Left cardiac atrium (tissue), 4 donors: ENCODE measurements around the gene HS3ST3B1. TPM values are rescaled to one million over a fixed set of nuclear protein-coding genes. Genes with fewer than 3 reads are reported as not detected.
A peak's percentile ranks its signal among the peaks of the same experiment; 100 is the strongest.

Experiments used
- ATAC-seq, 2 donors: fragments of 200-7000 bp; cut with Tn5 transposase; one replicate each; pipeline ENCODE4 v1.9.1; 2020; ENCODE audit warnings: mild to moderate bottlenecking in 2 of 2, moderate library complexity in 2 of 2
- DNase-seq: peaks from one replicate; pipeline ENCODE4 v3.0.0-alpha.2; 2020
- intact Hi-C, 2 donors: fragments of 100-400 bp; cut with DNase I; formaldehyde crosslinking; loops; one replicate each; pipeline versions ENCODE4 v1.14.1 to v1.15.1; 2022 to 2023
- total RNA-seq, 2 donors: library from RNA; stranded (reverse); fragmentation: NEBNext Ultra II Directional; extraction: Animal tissue kit (Norgen Biotek cat#: 25700); gene quantifications; one replicate each; pipeline ENCODE4 v1.2.1, GENCODE V29; 2021
- donor health status: DM: no; HTN: yes; CAD: no.
- donor health status: DM: no; HTN: yes; CAD: no; lungs with severe emphysema.
- donor health status: DM: yes; HTN: yes; CAD: no.
- donor health status: Dilated cardiomyopathy.

Gene HS3ST3B1
- total RNA-seq, 2 donors from 2014 or later, result 0.82 to 1.3 TPM

- ATAC-seq (peak in 1 of 2 donors; percentile 4), DNase-seq (peak; percentile 41)
- intact Hi-C loops, result loop anchor here (1.0 to 5.0 kb wide), 4 partner anchors 235 to 965 kb away; partner anchors contain the start of gene COX10 (in 1 of the 2)
Measured at GRCh38 chr17:14302091-14302430, 1.2 kb downstream of the HS3ST3B1 start.

GRCh38 chr17:14302431-14303099 is 1.7 kb downstream of the HS3ST3B1 start:
- DNase-seq (peak; percentile 89), ATAC-seq (peak; percentile 79 to 82)
- intact Hi-C loops, result loop anchor here (1.0 to 5.0 kb wide), 4 partner anchors 235 to 965 kb away; partner anchors contain the start of gene COX10 (in 1 of the 2)

GRCh38 chr17:14303343-14304221 is 2.7 kb downstream of the HS3ST3B1 start:
- intact Hi-C loops, result loop anchor here (5.0 kb wide), 3 partner anchors 236 to 966 kb away; partner anchors contain the start of gene COX10 (in 1 of the 2)
- DNase-seq (no peak), ATAC-seq (no peak)

GRCh38 chr17:14304222-14304772 is 3.4 kb downstream of the HS3ST3B1 start:
- DNase-seq (no peak), ATAC-seq (no peak)
- intact Hi-C loops, result loop anchor here (5.0 kb wide), 3 partner anchors 237 to 967 kb away; partner anchors contain the start of gene COX10 (in 1 of the 2)

- no peak for DNase-seq
- ATAC-seq, result no peak
- intact Hi-C loops, result loop anchor here (5.0 kb wide), 3 partner anchors 238 to 968 kb away; partner anchors contain the start of gene COX10 (in 1 of the 2)
Measured at GRCh38 chr17:14304773-14305517, 4.1 kb downstream of the HS3ST3B1 start.

GRCh38 chr17:14305785-14306496 is 5.1 kb downstream of the HS3ST3B1 start:
- intact Hi-C loops, result no loop called here

GRCh38 chr17:14306596-14306995 is 5.7 kb downstream of the HS3ST3B1 start:
- no peak for ATAC-seq
- intact Hi-C loops, result no loop called here

More at GRCh38 chr17:14305785-14306496, 5.1 kb downstream of the HS3ST3B1 start:
- no peak for DNase-seq
- no peak for ATAC-seq

GRCh38 chr17:14307560-14308024 is 6.7 kb downstream of the HS3ST3B1 start:
- intact Hi-C loops, result no loop called here
- no peak for DNase-seq
- no peak for ATAC-seq

More at GRCh38 chr17:14306596-14306995, 5.7 kb downstream of the HS3ST3B1 start:
- no peak for DNase-seq

GRCh38 chr17:14308636-14308964 is 7.7 kb downstream of the HS3ST3B1 start:
- intact Hi-C loops, result no loop called here
- DNase-seq, result no peak
- no peak for ATAC-seq

- peak; percentile 99 to 100 for ATAC-seq
- intact Hi-C loops, result no loop called here
- peak; percentile 87 for DNase-seq
Measured at GRCh38 chr17:14308965-14309879, 8.3 kb downstream of the HS3ST3B1 start.

- ATAC-seq (no peak), DNase-seq (no peak)
- intact Hi-C loops, result no loop called here
Measured at GRCh38 chr17:14310101-14310500, 9.2 kb downstream of the HS3ST3B1 start.

- peak; percentile 39 for DNase-seq
- ATAC-seq, result no peak
Measured at GRCh38 chr17:14310605-14311004, 9.7 kb downstream of the HS3ST3B1 start.

GRCh38 chr17:14311186-14311705 is 10.4 kb downstream of the HS3ST3B1 start:
- intact Hi-C loops, result no loop called here
- ATAC-seq (no peak), DNase-seq (no peak)

More at GRCh38 chr17:14310605-14311004, 9.7 kb downstream of the HS3ST3B1 start:
- intact Hi-C loops, result no loop called here

GRCh38 chr17:14311981-14312380 is 11.1 kb downstream of the HS3ST3B1 start:
- intact Hi-C loops, result no loop called here
- no peak for ATAC-seq
- DNase-seq, result no peak

GRCh38 chr17:14312522-14312921 is 11.6 kb downstream of the HS3ST3B1 start:
- intact Hi-C loops, result no loop called here
- ATAC-seq, result no peak
- no peak for DNase-seq

- no peak for DNase-seq
- no peak for ATAC-seq
- intact Hi-C loops, result no loop called here
Measured at GRCh38 chr17:14316126-14316832, 15.4 kb downstream of the HS3ST3B1 start.
